Measurements from ENCODE around the gene UPP1. TPM values are rescaled to one million over a fixed set of nuclear protein-coding genes. Genes with fewer than 3 reads are reported as not detected.

UPP1 gene
- polyA plus RNA-seq, 12 donors, result 1.0 to 5.5 (median 1.6) TPM; not detected in 2

DNA sequence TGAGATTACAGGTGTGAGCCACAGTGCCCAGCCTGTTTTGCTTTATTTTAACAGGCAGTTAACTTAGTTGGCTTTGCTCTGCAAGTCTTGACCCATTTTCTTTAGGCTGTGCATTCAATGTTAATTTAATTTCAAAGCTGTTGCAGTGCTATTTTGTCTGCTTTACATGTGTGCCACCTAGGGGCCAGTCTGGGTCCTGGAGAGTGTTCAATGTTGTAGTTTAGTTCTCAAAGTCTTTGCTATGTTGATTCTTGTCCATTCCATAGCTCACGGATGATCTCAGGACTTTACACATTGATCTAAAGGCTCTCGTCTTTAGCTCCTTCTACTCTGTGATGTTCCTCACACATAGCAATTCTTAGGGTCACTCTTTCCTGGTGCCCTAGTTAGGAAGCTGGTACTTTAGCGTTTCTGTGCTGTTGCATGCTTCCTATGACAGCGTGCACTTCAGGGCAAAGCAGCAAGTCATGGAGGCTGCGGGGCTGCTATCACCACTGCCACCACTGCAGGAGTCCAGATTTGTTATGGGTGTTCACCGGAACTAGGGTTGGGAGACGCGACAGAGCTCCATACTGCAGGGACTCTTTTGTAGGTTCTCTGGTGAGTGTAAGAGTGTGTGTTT lies 65.8 kb downstream of the UPP1 start:
- DNase-seq, result no peak

Other genes with a start within 250 kb of the UPP1 start
- 1 to 10 TPM in 5 of 12 donors, under 1 TPM in 5, not detected in 2; 0.26 to 2.3 (median 0.99) TPM for gene PKD1L1, start 140.8 kb upstream of the UPP1 start, polyA plus RNA-seq (ENCODE audit: insufficient read length in 12 of 12)
- gene HUS1, start 109.7 kb upstream of the UPP1 start, polyA plus RNA-seq (ENCODE audit: insufficient read length in 12 of 12), result 10 to 100 TPM in 11 of 12 donors, not detected in 1; 15.3 to 24.4 (median 19.7) TPM
- under 1 TPM in 1 of 12 donors, not detected in 11; 0.24 TPM for gene SUN3, start 60.2 kb upstream of the UPP1 start, polyA plus RNA-seq (ENCODE audit: insufficient read length in 12 of 12)
- under 1 TPM in 5 of 12 donors, not detected in 7; 0.09 to 0.20 (median 0.16) TPM for gene C7orf57, start 53.7 kb upstream of the UPP1 start, polyA plus RNA-seq (ENCODE audit: insufficient read length in 12 of 12)
- under 1 TPM in 10 of 12 donors, not detected in 2; 0.01 to 0.36 (median 0.11) TPM for gene ABCA13, start 82.2 kb downstream of the UPP1 start, polyA plus RNA-seq (ENCODE audit: insufficient read length in 12 of 12)

Data from muscle of arm (tissue), 12 donors.